ENCODE results near the gene EIF5A2.

DNA sequence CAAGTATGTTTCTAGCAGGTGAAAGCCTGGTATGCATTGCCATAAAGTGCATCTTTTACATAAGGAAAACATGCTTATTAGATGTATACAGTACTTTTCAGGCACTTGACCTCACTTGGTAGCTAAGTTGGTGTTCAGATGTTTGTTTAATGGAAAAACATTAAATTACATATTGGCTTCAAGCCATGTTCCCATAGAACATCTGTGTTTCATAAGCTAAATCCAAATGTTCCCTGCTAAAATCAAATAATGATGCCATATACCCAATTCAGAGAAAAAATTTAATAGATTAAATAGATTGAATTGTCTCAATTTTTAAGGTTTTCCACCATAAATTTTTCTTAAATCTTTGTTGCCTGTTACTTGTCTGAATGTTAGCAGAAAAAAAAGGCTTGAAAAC, 19.3 kb downstream of the EIF5A2 start:
- TF ChIP-seq, protein P1, sequence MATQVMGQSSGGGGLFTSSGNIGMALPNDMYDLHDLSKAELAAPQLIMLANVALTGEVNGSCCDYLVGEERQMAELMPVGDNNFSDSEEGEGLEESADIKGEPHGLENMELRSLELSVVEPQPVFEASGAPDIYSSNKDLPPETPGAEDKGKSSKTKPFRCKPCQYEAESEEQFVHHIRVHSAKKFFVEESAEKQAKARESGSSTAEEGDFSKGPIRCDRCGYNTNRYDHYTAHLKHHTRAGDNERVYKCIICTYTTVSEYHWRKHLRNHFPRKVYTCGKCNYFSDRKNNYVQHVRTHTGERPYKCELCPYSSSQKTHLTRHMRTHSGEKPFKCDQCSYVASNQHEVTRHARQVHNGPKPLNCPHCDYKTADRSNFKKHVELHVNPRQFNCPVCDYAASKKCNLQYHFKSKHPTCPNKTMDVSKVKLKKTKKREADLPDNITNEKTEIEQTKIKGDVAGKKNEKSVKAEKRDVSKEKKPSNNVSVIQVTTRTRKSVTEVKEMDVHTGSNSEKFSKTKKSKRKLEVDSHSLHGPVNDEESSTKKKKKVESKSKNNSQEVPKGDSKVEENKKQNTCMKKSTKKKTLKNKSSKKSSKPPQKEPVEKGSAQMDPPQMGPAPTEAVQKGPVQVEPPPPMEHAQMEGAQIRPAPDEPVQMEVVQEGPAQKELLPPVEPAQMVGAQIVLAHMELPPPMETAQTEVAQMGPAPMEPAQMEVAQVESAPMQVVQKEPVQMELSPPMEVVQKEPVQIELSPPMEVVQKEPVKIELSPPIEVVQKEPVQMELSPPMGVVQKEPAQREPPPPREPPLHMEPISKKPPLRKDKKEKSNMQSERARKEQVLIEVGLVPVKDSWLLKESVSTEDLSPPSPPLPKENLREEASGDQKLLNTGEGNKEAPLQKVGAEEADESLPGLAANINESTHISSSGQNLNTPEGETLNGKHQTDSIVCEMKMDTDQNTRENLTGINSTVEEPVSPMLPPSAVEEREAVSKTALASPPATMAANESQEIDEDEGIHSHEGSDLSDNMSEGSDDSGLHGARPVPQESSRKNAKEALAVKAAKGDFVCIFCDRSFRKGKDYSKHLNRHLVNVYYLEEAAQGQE (IDR thresholded peaks at IDR 0.05; ENCODE audit: insufficient read depth in 1 of 2, low read depth in 2 of 2, low read length in 2 of 2), result no peak
- no peak for TF ChIP-seq TAF1 (IDR thresholded peaks at IDR 0.05; ENCODE audit: borderline replicate concordance, insufficient read depth, low read length)
- no peak for TF ChIP-seq SIN3A (IDR thresholded peaks at IDR 0.05; ENCODE audit: borderline replicate concordance, insufficient read depth, low read length)
